Measurements from ENCODE around the gene SLC22A16. TPM values are rescaled to one million over a fixed set of nuclear protein-coding genes. Genes with fewer than 3 reads are reported as not detected.

SLC22A16 gene
- total and polyA plus RNA-seq, 2 donors (not counting 1 experiment from before 2014, with no cell fraction given) = not detected

DNA sequence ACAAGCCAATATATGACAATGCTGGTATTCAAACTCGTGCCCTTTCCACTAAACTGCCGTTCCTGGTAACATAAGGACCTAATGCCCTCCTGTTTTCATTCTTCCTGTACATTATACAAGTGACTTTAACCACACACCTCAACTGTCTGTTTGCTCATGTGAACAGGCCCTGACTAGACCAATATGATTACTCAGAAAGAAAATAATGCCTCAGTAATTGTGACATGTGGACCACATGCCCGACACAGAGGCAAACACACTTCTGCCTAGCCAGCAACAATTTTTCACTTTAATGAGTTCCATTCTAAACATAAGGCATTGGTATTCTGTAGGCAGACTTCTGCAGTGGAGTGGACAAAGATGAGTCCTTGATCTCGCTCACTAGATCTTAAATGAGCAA, 30.0 kb downstream of the SLC22A16 start:
- Histone ChIP-seq H3K9ac (ENCODE audit: low read length) (no peak overlapping the region), H3K27me3 (replicated peaks in 1 of 4; ENCODE audit: control extremely low read depth in 1 of 4, control insufficient read depth in 3 of 4, insufficient read depth in 4 of 4, low read length in 3 of 4) (peaks cover 0 to 4% (median 0%) of the 10 kb centered on the region in 4 experiments), H3K4me2 (replicated peaks; ENCODE audit: low read depth, low read length, poor library complexity, severe bottlenecking) (no peak overlapping the region), H3K4me3 (ENCODE audit: control extremely low read depth in 1 of 5, extremely low read depth in 1 of 5, insufficient read depth in 1 of 5, low read depth in 2 of 5, low read length in 4 of 5) (no peak overlapping the region), H3K79me2 (ENCODE audit: control insufficient read depth, insufficient read depth, low read length) (no peaks in the 10 kb centered on the region), H3K36me3 (replicated peaks in 1 of 2; ENCODE audit: control extremely low read depth in 1 of 2, control insufficient read depth in 1 of 2, extremely low read depth in 1 of 2, insufficient read depth in 2 of 2, low read length in 1 of 2) (no peaks in the 10 kb centered on the region), H4K20me1 (ENCODE audit: control insufficient read depth, insufficient read depth, low read length, poor library complexity, severe bottlenecking) (no peaks in the 10 kb centered on the region), H3K27ac (ENCODE audit: low read length in 2 of 2) (no peak overlapping the region), H3K9me3 (ENCODE audit: control extremely low read depth in 1 of 3, control insufficient read depth in 2 of 3, insufficient read depth in 1 of 3, low read length in 2 of 3) (no peaks in the 10 kb centered on the region), H2AFZ (ENCODE audit: insufficient read depth, low read depth, low read length, poor library complexity, severe bottlenecking) (no peak overlapping the region), H3K4me1 (ENCODE audit: control insufficient read depth in 2 of 2, insufficient read depth in 2 of 2, low read length in 2 of 2) (peaks cover 5 to 9% of the 10 kb centered on the region in 2 donors)
- TF ChIP-seq, protein P1, sequence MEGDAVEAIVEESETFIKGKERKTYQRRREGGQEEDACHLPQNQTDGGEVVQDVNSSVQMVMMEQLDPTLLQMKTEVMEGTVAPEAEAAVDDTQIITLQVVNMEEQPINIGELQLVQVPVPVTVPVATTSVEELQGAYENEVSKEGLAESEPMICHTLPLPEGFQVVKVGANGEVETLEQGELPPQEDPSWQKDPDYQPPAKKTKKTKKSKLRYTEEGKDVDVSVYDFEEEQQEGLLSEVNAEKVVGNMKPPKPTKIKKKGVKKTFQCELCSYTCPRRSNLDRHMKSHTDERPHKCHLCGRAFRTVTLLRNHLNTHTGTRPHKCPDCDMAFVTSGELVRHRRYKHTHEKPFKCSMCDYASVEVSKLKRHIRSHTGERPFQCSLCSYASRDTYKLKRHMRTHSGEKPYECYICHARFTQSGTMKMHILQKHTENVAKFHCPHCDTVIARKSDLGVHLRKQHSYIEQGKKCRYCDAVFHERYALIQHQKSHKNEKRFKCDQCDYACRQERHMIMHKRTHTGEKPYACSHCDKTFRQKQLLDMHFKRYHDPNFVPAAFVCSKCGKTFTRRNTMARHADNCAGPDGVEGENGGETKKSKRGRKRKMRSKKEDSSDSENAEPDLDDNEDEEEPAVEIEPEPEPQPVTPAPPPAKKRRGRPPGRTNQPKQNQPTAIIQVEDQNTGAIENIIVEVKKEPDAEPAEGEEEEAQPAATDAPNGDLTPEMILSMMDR (IDR thresholded peaks at IDR 0.05) = no peak
- no peak for TF ChIP-seq EZH2 (IDR thresholded peaks at IDR 0.05; ENCODE audit: borderline replicate concordance, insufficient read depth, low read depth, low read length, poor library complexity, severe bottlenecking)
- intact Hi-C loops (cut with micrococcal nuclease) = no loop called here
- Mint-ChIP-seq H3K27me3 (peaks cover 9% of the 10 kb centered on the region), H3K4me1 (no peaks in the 10 kb centered on the region), H3K27ac (no peak overlapping the region), H3K9me3 (ENCODE audit: insufficient read depth) (no peaks in the 10 kb centered on the region), H3K4me3 (no peak overlapping the region)
- ATAC-seq (ENCODE audit: low read depth) (no peak), DNase-seq (no peak)
- ChIA-PET CTCF (no interaction called here), POLR2A (no interaction called here)
- 79% methylated on average over 2 of the region's 4 CpGs for WGBS (ENCODE audit: insufficient coverage)

- H3K27ac ChIP-seq (ENCODE audit: low read length in 2 of 2) = no peak overlapping the region
- TF ChIP-seq, protein P1 (IDR thresholded peaks at IDR 0.05) = no peak
- no peak for TF ChIP-seq EZH2 (IDR thresholded peaks at IDR 0.05; ENCODE audit: borderline replicate concordance, insufficient read depth, low read depth, low read length, poor library complexity, severe bottlenecking)
- no peak for ATAC-seq (ENCODE audit: low read depth)
- Mint-ChIP-seq H3K27ac (no peak overlapping the region), H3K9me3 (ENCODE audit: insufficient read depth) (no peaks in the 10 kb centered on the region), H3K27me3 (peaks cover 38% of the 10 kb centered on the region), H3K4me1 (no peaks in the 10 kb centered on the region), H3K4me3 (no peak overlapping the region)
- CTCF ChIA-PET = no interaction called here
- H3K79me2 ChIP-seq (ENCODE audit: control insufficient read depth, insufficient read depth, low read length) = no peaks in the 10 kb centered on the region
- 96% methylated on average over 3 of the region's 4 CpGs for WGBS (ENCODE audit: insufficient coverage)
- H4K20me1 ChIP-seq (ENCODE audit: control insufficient read depth, insufficient read depth, low read length, poor library complexity, severe bottlenecking) = no peaks in the 10 kb centered on the region
- POLR2A ChIA-PET = no interaction called here
- peaks cover 0 to 3% (median 0%) of the 10 kb centered on the region in 3 donors for H3K9me3 ChIP-seq (ENCODE audit: control extremely low read depth in 1 of 3, control insufficient read depth in 2 of 3, insufficient read depth in 1 of 3, low read length in 2 of 3)
- peaks cover 0 to 5% (median 0%) of the 10 kb centered on the region in 4 experiments for H3K27me3 ChIP-seq (replicated peaks in 1 of 4; ENCODE audit: control extremely low read depth in 1 of 4, control insufficient read depth in 3 of 4, insufficient read depth in 4 of 4, low read length in 3 of 4)
- no peak for DNase-seq
- no peak overlapping the region for H2AFZ ChIP-seq (ENCODE audit: insufficient read depth, low read depth, low read length, poor library complexity, severe bottlenecking)
- H3K4me3 ChIP-seq (ENCODE audit: control extremely low read depth in 1 of 5, extremely low read depth in 1 of 5, insufficient read depth in 1 of 5, low read depth in 2 of 5, low read length in 4 of 5) = no peak overlapping the region
- no peak overlapping the region for H3K4me2 ChIP-seq (replicated peaks; ENCODE audit: low read depth, low read length, poor library complexity, severe bottlenecking)
- intact Hi-C loops (cut with micrococcal nuclease) = no loop called here
- H3K9ac ChIP-seq (ENCODE audit: low read length) = no peak overlapping the region
- no peaks in the 10 kb centered on the region for H3K4me1 ChIP-seq (ENCODE audit: control insufficient read depth in 2 of 2, insufficient read depth in 2 of 2, low read length in 2 of 2)
- no peaks in the 10 kb centered on the region for H3K36me3 ChIP-seq (replicated peaks in 1 of 2; ENCODE audit: control extremely low read depth in 1 of 2, control insufficient read depth in 1 of 2, extremely low read depth in 1 of 2, insufficient read depth in 2 of 2, low read length in 1 of 2)
These were observed 36.4 kb downstream of the SLC22A16 start for GRCh38 chr6:110440026-110440425.

Data from B cell (primary cell).